Stomach (tissue), 9 donors: ENCODE measurements around the gene ANKFY1. TPM values are rescaled to one million over a fixed set of nuclear protein-coding genes. Genes with fewer than 3 reads are reported as not detected.

ENCODE experiments used
- DNase-seq, 2 donors: peaks; one replicate each; pipeline versions ENCODE4 v3.0.0 to v3.0.0-alpha.2; 2013 to 2019
- H3K27ac ChIP-seq, 5 donors: fragments of 200-600 bp in 4 of 5; sonication (generic) in 4 of 5; one replicate each; pipeline ENCODE4 v1.5.1; 2013 to 2019; ENCODE audit warnings: mild to moderate bottlenecking in 1 of 5, moderate library complexity in 1 of 5
- H3K27me3 ChIP-seq, 3 donors: fragments of 200-600 bp; sonication (generic); one replicate each; pipeline ENCODE4 v1.5.1; 2017 to 2019; ENCODE audit warnings: mixed run types in 1 of 3
- H3K36me3 ChIP-seq, 4 donors: fragments of 200-600 bp; sonication (generic); 1 replicate in 3 of 4; 2 replicates in 1 of 4; pipeline ENCODE4 v1.5.1; 2016 to 2019
- H3K4me1 ChIP-seq, 4 donors: fragments of 200-600 bp; sonication (generic); one replicate each; pipeline ENCODE4 v1.5.1; 2016 to 2019
- H3K4me3 ChIP-seq, 4 donors: fragments of 200-600 bp; sonication (generic) in 3 of 4; one replicate each; pipeline ENCODE4 v1.5.1; 2016 to 2019; ENCODE audit warnings: mild to moderate bottlenecking in 1 of 4
- H3K9me3 ChIP-seq, 4 donors: fragments of 200-600 bp; sonication (generic); one replicate each; pipeline ENCODE4 v1.5.1; 2016 to 2019
- CTCF ChIP-seq, 7 experiments: fragments of 450-650 bp in 4 of 7; fragments of 200-600 bp in 3 of 7; sonication (generic) in 3 of 7; IDR thresholded peaks; one replicate each; pipeline ENCODE4 v1.5.1; 2016 to 2019; ENCODE audit warnings: antibody characterized with exemption in 7 of 7, control low read depth in 2 of 7, mild to moderate bottlenecking in 1 of 7
- EP300 ChIP-seq: sonication (generic); formaldehyde crosslinking; IDR thresholded peaks from one replicate; pipeline ENCODE4 v1.6.1; 2017; ENCODE audit warnings: antibody characterized with exemption
- POLR2A ChIP-seq, 4 donors: fragments of 450-650 bp; IDR thresholded peaks; one replicate each; pipeline ENCODE4 v1.6.1; 2016; ENCODE audit warnings: antibody characterized with exemption in 4 of 4, control low read depth in 2 of 4, mild to moderate bottlenecking in 1 of 4, moderate library complexity in 1 of 4
- POLR2AphosphoS5 ChIP-seq, 3 donors: sonication (generic); formaldehyde crosslinking; IDR thresholded peaks; one replicate each; pipeline ENCODE4 v1.6.1; 2016; ENCODE audit warnings: antibody characterized with exemption in 3 of 3
- WGBS, 5 donors: extraction: QIAGEN DNeasy Blood & Tissue Kit in 3 of 5; methylation state at CpG; one replicate each; pipeline versions ENCODE4 v1.1.5 to v1.1.7; 2013 to 2018; 5-methylcytosine and 5-hydroxymethylcytosine counted together
- intact Hi-C: fragments of 100-400 bp; cut with DNase I; formaldehyde crosslinking; loops from one replicate; pipeline ENCODE4 v1.15.1; 2023; ENCODE audit warnings: low total_unique reads
- polyA plus RNA-seq, 3 donors: library from polyadenylated mRNA; stranded (reverse); fragments of 200-250 nt; gene quantifications; one replicate each; pipeline ENCODE4 v1.2.3, GENCODE V29; 2013
- total RNA-seq, 5 donors: library from RNA; depleted of rRNA; stranded (reverse); fragments of >200 nt; gene quantifications; one replicate each; pipeline versions ENCODE4 v1.1.0 to v1.2.3, GENCODE V29; 2014 to 2016
- donor health status: healthy with polysubstance abuse.
- donor health status: Bipolar disorder and iron deficiency.
- donor health status: healthy.

Gene ANKFY1
- total and polyA plus RNA-seq, 8 donors: 6.4 to 61.0 (median 39.2) TPM

GRCh38 chr17:4248504-4249277 is 15.1 kb downstream of the ANKFY1 start:
- WGBS, 5 donors: 85 to 90% (median 88%) methylated on average over 7 of the region's 7 CpGs
- Histone ChIP-seq H3K4me1 (peaks cover 36 to 83% (median 49%) of the 10 kb centered on the region in 4 donors), H3K27ac (peak overlapping the region in 4 of 5 donors; percentile 33 to 62 (median 45)), H3K4me3 (no peak overlapping the region), H3K9me3 (no peaks in the 10 kb centered on the region), H3K27me3 (no peaks in the 10 kb centered on the region), H3K36me3 (peaks cover 0 to 9% (median 0%) of the 10 kb centered on the region in 4 donors)
- intact Hi-C loops: no loop called here
- TF ChIP-seq CTCF (IDR thresholded peaks at IDR 0.05) (no peak), POLR2A (IDR thresholded peaks at IDR 0.05) (no peak), POLR2AphosphoS5 (IDR thresholded peaks at IDR 0.05) (no peak), EP300 (no peak)
- no peak for DNase-seq

DNA sequence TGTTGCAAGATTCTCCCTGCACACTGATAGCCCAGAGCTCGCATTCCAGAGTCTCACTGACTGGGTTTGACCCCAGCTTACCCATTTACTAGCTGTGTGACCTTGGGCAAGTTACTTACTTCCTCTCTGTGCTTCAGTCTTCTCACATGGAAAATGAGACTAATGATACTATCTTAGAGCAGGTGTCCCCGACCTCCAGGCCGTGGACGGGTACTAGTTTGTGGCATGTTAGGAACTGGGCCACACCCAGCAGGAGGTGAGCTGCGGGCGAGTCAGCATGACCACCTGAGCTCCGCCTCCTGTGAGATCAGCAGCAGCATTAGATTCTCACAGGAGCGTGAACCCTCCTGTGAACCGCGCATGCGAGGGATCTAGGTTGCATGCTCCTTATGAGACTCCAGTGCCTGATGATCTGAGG is 15.8 kb downstream of the ANKFY1 start:
- Histone ChIP-seq H3K36me3 (peaks cover 0 to 9% (median 0%) of the 10 kb centered on the region in 4 donors), H3K27me3 (no peaks in the 10 kb centered on the region), H3K4me1 (peaks cover 36 to 89% (median 54%) of the 10 kb centered on the region in 4 donors), H3K27ac (peak overlapping the region in 4 of 5 donors; percentile 16 to 62 (median 45)), H3K4me3 (no peak overlapping the region), H3K9me3 (no peaks in the 10 kb centered on the region)
- 36 to 70% (median 37%) methylated on average over 7 to 11 of the region's 11 CpGs for WGBS, 5 donors
- TF ChIP-seq POLR2AphosphoS5 (IDR thresholded peaks at IDR 0.05): peak in 1 of 3 donors; percentile 10
- no peak for TF ChIP-seq POLR2A (IDR thresholded peaks at IDR 0.05)
- peak; percentile 64 to 84 for DNase-seq
- intact Hi-C loops: no loop called here

DNA sequence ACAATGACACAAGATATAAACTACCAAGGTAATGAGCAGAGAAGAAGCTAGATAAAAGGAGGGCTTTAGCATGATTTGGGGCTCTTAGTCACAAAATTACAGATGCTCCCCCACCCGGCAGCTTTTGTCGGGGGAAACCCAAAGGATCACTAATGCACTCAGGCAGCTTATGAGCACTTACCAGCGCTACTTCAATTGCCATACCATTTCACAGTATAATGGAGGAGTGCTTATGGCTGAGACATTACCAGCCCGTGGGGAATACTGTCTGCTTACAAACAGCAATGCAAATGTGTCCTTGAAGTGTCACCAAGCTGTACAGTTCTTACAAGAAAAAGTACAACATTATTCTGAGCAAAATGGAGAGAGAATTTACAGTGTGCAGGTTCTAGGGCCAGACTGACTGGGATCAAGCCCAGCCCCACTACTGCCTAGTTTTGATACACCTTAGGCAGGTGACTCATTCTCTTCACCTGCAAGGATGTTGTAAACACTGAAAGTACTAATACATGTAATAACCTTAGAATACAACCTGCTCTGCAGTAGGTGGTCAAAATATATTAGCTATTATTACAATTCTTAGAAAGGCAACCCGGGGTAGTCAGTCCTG is 16.3 kb downstream of the ANKFY1 start:
- TF ChIP-seq CTCF (IDR thresholded peaks at IDR 0.05) (no peak), POLR2A (IDR thresholded peaks at IDR 0.05) (no peak), POLR2AphosphoS5 (IDR thresholded peaks at IDR 0.05) (no peak), EP300 (no peak)
- DNase-seq: peak in 1 of 2 donors; percentile 60

DNA sequence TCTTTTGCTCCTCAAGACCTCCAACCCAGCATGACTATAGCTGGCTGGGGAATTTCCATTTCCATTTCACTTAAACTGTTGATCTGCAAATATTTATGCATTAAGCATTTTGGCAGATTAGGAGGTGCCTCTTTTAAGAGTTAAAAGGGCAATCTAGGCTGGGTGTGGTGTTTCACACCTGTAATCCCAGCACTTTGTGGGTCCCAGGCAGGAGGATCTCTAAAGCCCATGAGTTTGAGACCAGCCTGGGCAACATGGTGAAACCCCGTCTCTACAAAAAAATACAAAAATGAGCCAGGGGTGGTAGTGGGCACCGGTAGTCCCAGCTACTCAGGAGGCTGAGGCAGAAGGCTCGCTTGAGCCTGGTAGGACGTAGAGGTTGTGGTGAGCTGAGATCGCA is 17.1 kb downstream of the ANKFY1 start:
- no peak overlapping the region for H3K27ac ChIP-seq
- TF ChIP-seq CTCF (IDR thresholded peaks at IDR 0.05): no peak
- peaks cover 8 to 17% (median 9%) of the 10 kb centered on the region in 4 donors for H3K36me3 ChIP-seq
- intact Hi-C loops: no loop called here
- no peaks in the 10 kb centered on the region for H3K9me3 ChIP-seq
- DNase-seq: no peak
- WGBS, 5 donors: 90 to 96% (median 92%) methylated on average over 5 of the region's 5 CpGs
- H3K27me3 ChIP-seq: no peaks in the 10 kb centered on the region
- peaks cover 36 to 80% (median 58%) of the 10 kb centered on the region in 4 donors for H3K4me1 ChIP-seq
- no peak overlapping the region for H3K4me3 ChIP-seq

More for the DNA sequence above, 16.3 kb downstream of the ANKFY1 start:
- Histone ChIP-seq H3K27ac (peak overlapping the region in 4 of 5 donors; percentile 36 to 62 (median 45)), H3K4me1 (peaks cover 36 to 86% (median 54%) of the 10 kb centered on the region in 4 donors), H3K36me3 (peaks cover under 1 to 9% (median under 1%) of the 10 kb centered on the region in 4 donors), H3K9me3 (no peaks in the 10 kb centered on the region), H3K27me3 (no peaks in the 10 kb centered on the region), H3K4me3 (no peak overlapping the region)
- intact Hi-C loops: no loop called here
- 56 to 72% (median 66%) methylated on average over 5 of the region's 5 CpGs for WGBS, 5 donors
